GM18517 (cell line): Measurements from ENCODE around the gene DQX1.
A peak's percentile ranks its signal among the peaks of the same experiment; 100 is the strongest.
"Not testable (repeated sequence)": the region's sequence is repeated elsewhere in the genome, so short reads cannot be mapped to it uniquely, and the experiment has no call there.

Source experiments
- ATAC-seq: cut with Tn5 transposase; IDR thresholded peaks from one replicate; pipeline ENCODE4 v1.9.1; 2021; ENCODE audit warnings: mild to moderate bottlenecking, moderate library complexity; ENCODE audit not compliant: unreplicated experiment

Gene DQX1

DNA sequence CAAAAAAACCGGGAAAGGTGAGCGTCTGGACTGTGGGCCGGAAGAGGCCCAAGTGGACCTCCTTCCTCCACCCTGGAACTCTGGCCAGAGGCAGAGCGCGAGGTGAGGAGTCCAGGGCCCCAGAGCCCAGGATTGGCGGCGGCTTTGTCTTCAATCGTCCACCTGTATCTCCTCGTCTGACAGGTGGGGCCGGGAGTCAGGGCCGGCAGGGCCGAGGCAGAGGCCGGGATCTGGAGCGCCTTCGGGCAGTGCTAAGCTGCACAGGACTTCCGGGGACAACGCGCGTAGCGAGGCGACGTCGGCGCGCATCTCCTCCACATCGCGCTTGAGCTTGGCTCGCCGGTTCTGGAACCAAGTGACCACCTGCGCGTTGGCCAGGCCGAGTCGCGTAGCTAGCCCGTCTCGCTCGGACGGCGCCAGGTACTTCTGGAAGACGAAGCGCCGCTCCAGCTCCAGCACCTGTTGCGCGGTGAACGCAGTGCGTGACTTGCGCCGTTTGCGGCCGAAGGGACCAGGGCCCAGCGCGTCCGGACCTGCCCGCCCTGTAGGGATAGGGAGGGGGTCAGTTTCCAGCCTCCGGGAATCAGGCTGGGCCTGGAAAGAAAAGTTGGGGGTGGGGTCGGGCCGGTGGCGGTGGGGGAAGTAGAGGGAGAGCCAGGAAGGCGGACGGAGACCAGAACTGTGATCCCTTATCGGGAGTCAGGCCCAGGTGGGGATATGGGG lies 28.1 kb downstream of the DQX1 start:
- ATAC-seq, result no peak

DNA sequence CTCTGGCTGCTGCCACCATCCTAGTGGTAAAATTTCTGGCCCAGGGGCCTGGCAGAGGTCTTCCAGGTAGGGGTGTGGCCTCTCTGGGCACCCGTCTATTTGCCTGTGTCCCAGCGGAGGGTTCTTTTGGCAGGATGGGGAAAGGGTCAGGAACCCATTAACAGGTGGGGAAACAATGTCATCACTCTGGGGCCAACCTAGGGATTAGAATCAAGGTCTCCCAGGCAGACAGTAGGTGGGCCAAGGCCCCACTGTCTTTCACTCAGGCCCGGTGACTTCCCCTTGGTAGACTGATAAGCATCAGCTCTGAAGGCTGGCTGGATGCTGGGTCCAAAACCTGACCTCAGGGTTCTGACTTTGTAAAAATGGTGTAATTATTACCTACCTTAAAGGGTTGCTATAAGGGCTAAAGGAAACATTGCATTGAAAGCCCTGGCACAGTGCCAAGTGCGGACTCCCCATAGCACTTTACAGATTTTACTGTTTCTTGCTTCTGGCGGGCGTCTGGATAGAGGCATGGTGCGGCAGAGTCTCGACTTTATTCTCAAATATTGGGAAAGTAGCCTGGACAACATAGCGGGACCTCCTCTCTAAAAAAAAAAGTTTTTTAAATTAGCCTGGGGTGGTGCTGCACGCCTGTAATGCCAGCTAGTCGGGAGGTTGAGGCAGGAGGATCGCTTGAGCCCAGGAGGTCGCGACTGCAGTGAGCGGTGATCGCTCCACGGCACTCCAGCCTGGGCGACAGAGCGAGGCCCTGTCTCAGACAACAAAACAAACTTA lies 28.8 kb downstream of the DQX1 start:
- ATAC-seq, result no peak

DNA sequence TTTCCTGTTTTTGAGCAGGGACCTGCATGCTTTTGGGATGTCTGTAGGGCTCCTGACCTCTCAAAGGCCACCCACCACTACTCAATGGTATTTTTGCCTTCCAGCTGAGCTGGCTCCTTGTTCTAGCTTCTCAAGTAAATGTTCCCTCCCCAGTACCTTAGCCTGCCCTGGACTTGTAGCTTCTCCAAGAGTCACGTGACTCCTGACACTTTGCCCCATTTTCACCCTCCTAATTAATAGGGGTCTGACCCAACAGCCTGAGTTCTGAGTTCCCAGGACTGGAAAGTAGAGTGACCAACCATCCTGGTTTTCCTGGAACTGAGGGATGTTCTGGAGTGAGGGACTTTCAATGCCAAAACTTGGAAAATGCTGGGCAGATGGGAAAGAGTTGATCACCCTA lies 30.6 kb downstream of the DQX1 start:
- ATAC-seq, result no peak

DNA sequence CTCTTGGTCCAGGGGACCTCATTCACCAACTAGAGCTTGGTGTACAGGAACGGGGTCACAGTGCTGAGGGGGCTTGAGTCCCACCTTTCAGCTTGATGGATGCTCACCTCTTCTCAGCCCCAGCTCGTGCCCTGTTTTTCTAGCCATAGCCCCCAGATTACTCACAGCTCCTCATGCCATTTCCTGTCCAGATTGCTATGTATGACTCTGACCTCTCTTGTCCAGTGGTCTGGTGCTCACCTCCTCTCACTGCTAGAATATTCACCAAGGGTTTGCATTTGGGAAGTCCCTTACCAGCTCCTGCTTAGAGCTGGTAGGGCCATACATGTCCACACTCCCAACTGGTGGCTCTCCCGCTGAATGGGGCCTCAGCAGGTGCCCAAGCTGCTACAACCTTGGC lies 32.5 kb downstream of the DQX1 start:
- no peak for ATAC-seq

DNA sequence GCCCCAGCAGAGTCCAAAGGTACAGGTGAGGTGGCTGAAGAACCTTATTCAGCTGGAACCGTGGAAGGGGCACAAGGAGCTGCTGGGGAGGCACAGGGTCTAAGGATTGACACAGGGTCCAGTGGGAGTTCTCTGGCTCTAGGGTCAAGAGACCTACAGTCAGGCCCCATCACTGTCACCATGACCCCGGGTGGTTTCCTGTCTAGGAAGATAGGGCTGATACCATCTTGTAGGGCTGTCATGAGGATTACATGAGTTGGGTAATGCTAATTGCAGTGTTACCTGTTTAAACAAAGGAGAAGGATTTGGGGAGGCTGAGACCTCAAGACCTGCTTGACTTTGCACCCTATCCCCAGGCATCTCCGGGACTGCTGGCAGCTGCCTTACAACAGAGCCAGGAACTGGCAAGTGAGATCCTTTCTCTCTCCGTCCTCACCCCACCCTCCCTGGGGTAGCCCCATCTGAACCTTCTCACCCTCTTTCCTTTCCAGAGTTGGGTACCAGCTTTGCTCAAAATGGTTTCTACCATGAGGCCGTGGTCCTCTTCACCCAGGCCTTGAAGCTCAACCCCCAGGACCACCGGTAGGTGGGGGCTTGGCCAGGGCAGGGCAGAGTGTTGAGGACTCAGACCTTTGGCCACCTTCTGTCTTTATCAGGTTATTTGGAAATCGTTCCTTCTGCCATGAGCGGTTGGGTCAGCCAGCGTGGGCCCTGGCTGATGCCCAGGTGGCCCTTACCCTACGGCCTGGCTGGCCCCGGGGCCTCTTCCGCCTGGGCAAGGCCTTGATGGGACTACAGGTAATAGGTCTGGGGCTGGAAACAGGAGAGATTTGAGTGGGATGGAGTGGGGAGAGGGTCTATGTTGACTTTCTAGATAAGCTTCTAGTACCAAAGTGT lies 34.1 kb downstream of the DQX1 start:
- ATAC-seq, result no peak

- ATAC-seq, result no peak
These were observed 36.1 kb downstream of the DQX1 start for GRCh38 chr2:74489906-74490305.

- ATAC-seq, result no peak
These were observed 37.2 kb downstream of the DQX1 start for GRCh38 chr2:74488643-74489481.

GRCh38 chr2:74486141-74486540 lies 39.9 kb downstream of the DQX1 start:
- ATAC-seq, result no peak

DNA sequence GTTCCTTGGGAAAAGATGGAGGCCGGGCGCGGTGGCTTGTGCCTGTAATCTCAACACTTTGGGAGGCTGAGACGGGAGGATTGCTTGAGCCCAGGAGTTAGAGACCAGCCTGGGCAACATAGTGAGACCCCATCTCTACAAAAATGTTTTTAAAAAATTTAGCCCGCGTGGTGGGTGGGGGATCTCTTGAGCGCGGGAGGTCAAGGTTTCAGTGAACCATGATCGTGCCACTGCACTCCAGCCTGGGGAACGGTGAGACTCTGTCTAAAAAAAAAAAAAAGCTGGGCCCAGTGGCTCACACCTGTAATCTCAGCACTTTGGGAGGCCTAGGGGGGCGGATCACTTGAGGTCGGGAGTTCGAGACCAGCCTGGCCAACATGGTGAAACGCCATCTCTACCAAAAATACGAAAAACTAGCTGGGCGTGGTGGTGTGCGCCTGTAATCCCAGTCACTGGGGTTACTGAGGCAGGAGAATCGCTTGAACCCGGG lies 42.3 kb downstream of the DQX1 start:
- ATAC-seq, result not testable (repeated sequence)

GRCh38 chr2:74482801-74483674 lies 43.0 kb downstream of the DQX1 start, which contains the start of the genes CCDC142 and TTC31:
Gene CCDC142, minus strand, starts transcription at chr2:74482998. Its CDS starts 161 bp downstream, at chr2:74482837.
Gene TTC31, plus strand, starts transcription at chr2:74483081. Its CDS starts 15 bp downstream, at chr2:74483096.
- peak; percentile 93 for ATAC-seq

DNA sequence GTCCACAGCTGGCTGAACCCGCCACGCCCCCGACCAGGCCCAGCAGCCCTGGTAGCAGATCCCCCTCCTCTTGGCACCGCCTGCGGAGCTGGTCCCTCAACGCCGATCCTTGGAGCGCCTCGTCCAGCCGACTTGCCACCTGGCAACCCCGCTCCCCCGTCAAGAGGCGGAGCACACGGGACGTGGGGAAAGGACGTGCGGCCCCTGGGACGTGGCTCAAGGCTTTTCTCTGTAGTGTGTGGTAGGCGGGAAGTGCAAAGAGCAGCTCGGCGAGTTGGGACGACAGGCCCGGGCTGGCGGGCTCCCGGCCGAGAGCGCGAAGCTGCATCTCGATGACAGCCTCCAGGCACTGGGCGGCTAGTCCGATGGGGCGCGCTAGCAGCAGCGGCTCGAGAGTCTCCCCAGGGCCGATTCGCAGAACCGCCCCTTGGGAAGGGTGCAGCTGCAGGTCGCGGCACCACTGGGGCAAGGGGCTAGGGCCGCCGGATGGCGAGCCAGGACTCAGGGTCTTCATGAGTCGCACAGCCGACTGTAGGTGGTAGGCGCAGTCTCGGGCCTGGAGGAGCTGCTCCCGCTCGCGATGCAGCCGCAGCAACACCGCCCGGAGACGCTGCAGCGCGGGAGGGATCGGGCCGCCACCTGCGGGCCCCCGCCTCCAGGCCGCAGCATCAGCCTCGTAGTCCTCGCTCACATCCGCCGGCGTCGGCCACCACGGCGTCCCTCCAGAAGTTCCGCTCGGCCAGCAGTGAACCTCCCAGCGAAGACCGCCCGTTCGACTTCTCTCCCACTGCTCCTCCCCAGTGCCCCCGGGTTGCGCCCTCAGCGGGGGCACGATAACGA lies 43.9 kb downstream of the DQX1 start:
- ATAC-seq, result peak; percentile 38

- ATAC-seq, result no peak
These were observed 44.6 kb downstream of the DQX1 start for GRCh38 chr2:74481431-74481830.

GRCh38 chr2:74474899-74475298 lies 51.1 kb downstream of the DQX1 start:
- ATAC-seq, result no peak

GRCh38 chr2:74474481-74474880 lies 51.5 kb downstream of the DQX1 start:
- no peak for ATAC-seq

DNA sequence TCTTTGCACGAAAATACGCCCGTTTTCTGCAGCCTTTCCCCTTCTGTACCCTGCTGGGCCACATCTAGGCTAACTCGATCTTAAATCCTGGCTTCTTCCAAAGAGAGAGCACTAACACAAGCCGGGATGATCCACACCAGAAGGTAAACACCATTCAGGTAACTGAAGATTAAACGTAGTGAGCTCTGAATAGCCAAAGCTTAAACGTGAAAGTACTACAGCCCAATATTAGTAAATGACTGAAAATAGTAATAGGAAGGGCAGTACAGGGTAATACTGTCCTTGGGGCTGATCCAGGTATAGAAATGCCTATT lies 53.1 kb downstream of the DQX1 start:
- no peak for ATAC-seq

DNA sequence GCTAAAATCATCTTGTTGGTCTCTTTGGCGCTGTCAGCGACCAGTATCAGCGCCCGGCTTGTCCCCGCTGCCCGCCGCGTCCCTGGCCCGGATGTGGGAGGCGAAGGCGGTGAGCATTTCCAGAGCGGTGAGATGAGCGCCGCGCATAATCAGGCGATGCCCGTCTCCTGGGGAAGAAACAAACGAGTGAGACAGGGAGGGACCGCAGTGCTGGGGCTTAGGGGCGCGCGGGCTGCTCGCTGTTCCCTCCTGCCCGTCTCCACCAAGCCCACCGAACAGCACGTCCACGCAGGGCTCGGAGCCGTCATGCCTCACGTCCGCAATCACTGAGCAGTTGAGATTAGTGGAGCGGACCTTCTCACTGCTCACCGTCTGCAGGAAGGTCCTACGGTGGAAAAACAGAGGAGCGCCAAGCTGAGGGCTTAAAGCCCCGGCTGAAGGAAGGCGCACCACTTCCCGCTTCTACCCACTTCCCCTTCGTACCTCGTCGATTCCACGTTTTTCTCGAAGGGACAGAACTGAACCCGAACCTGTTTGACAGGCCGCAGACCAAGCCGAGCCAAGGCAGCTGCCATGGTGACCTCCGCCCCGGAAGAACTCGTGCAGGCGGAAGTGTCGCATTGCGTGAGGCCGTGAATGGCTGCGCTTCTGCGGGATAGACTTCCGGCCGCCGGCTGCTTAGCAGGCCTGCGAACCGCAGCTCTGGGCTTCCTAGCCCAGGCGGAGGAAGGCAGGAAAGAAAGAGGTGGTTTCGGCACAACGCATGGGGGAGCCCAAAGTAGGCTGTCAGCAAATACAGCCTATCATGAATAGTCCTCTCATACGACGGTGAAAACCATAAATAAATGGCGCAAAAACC lies 53.7 kb downstream of the DQX1 start, which contains the start of gene MRPL53:
MRPL53 (minus strand) TSS at position 595 of the 859 bp plus-strand sequence; CDS start at position 575, 20 bp downstream.
- peak; percentile 81 for ATAC-seq

DNA sequence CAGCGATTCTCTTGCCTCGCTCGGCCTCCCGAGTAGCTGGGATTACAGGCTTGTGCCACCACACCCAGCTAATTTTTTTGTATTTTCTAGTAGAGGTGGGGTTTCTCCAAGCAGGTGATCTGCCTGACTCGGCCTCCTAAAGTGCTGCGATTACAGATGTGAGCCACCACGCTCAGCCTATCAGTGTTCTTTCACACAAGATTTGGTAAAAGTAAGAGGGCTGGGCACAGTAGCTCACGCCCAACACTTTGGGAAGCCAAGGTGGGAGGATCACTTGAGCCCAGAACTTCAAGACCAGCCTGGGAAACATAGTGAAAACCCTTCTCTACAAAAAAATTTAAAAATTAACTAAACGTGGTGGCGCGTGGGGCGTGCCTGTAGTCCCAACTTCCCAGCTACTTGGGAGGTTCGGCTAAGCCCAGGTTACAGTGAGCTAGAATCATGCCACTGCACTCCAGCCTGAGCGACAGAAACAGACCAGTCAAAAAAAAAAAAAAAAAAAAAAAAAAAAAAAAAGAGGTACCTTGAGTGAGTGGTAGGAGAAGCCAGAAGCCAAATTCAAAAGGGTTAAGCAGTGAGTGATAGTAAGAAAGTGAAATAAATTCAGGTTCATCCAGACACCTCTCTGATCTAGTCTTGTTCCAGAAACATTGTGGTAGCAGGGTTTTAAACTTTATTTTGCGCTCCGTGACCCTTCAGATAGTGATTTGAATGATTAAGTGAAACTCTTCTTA lies 54.5 kb downstream of the DQX1 start:
- no peak for ATAC-seq
